ENCODE measurements around the gene IRF2BP2.

- TF ChIP-seq EZH2 (IDR thresholded peaks at IDR 0.05; ENCODE audit: borderline replicate concordance) (no peak), CTCF (IDR thresholded peaks at IDR 0.05; ENCODE audit: poor library complexity) (no peak)
Observed at GRCh38 chr1:234573711-234574299, 36.2 kb downstream of the IRF2BP2 start.
